ENCODE measurements around the gene PDS5A. TPM values are rescaled to one million over a fixed set of nuclear protein-coding genes. Genes with fewer than 3 reads are reported as not detected.
"Not testable (repeated sequence)": the region's sequence is repeated elsewhere in the genome, so short reads cannot be mapped to it uniquely, and the experiment has no call there.

Gene PDS5A
- total RNA-seq, 1 experiment from 2014 or later = 51.1 TPM

DNA sequence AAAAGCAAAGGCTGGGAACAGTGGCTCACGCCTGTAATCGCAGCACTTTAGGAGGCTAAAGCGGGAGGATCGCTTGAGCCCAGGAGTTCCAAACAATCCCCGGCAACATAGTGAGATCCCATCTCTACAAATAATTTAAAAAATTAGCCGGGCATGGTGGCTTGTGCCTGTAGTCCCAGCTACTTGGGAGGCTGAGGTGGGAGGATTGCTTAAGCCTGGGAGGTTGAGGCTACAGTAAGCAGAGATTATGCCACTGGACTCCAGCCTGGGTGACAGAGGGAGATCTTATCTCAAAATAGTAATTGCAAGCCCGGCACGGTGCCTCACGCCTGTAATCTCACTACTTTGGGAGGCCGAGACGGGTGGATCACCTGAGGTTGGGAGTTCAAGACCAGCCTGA is 139.3 kb downstream of the PDS5A start:
- not testable (repeated sequence) for DNase-seq (ENCODE audit: low read depth)

DNA sequence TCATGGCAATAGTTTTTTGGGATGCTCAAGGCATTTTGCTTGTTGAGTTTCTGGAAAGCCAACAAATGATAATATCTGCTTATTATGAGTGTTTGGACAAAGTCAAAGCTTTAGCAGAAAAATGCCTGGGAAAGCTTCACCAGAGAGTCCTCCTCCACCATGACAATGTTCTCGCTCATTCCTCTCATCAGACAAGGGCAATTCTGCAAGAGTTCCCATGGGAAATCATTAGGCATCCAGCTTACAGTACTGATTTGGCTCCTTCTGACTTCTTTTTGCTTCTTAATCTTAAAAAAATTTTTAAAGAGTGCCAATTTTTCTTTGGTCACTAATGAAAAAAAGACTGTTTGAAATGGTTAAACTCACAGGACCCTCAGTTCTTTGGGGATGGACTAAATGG is 143.4 kb downstream of the PDS5A start:
- no peak for DNase-seq (ENCODE audit: low read depth)

DNA sequence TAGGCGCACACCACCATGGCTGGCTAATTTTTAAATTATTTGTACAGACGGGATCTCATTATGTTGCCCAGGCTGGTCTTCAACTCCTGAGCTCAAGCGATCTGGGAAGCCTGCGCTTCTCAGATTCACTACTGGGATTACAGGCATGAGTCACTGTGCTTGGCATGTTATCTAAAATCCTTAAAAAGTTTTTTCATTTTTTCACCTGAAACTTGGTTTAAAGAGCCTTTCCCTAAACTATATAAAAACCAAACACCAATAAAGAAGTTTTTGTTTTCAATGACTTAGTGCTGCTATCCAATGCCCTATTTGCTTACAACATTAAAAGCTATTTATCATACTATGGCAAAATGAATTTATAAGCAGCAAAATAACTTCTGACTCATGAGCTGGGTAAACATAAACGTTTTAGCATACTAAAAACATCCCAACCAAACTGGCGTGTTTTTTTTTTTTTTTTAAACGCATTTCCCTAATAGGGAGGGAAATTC is 151.9 kb downstream of the PDS5A start:
- DNase-seq (ENCODE audit: low read depth) = peak; percentile 69

DNA sequence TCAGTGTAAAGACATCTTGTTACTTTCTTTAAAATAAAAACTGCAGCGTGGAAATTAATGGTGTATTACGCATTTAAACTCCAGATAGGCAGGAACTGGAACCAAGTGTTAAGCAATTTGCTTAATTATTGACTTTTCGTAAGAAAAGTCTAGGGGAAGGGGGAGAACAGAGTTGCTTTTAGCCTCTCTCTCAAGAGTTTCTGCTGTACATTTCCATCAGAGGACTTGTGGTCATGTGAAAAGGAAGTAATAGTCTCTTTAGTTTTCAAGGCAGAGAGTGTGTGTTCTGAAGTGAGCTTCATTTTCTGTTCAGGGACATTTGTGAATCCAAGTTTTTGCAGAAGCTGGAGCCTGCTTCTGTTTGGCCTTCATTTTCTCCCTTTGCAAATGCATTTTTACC is 152.6 kb downstream of the PDS5A start:
- no peak for DNase-seq (ENCODE audit: low read depth)

DNA sequence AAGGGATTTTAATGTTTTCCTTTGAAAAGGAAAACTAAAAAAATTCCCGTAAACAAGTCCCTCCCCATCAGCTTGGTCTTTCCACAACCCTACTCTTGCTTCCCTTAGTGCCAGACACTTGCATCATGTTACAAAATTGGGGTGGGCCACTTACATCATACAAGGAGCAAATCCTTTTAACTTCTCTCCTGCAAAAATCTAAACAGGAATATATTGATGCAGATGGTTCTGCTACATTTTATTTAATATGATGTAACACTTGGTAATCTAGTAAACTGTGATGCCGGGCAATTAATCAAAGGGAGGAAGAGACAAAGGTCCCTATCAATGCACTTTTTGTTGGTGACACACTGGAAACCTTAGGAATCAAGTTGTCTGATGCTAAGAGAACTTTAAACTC is 154.5 kb downstream of the PDS5A start:
- no peak for DNase-seq (ENCODE audit: low read depth)

DNA sequence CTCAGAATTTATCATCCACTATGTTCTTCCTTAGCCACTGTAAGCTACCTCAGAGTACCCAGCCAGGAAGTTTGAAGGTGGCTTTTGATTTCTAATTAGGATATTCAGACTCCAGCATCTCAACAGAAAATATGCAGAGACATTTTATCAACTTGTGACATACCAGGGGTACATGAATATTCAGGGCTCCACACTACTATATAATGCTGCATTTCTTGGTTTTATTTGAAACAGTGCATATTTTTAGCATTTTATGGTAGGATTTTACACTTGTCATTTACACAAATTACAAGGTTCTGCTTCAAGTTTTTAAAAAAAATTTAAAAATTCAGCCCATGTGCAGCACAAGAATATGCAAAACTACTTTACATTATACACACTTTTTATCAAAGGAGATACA is 155.0 kb downstream of the PDS5A start:
- no peak for DNase-seq (ENCODE audit: low read depth)

DNA sequence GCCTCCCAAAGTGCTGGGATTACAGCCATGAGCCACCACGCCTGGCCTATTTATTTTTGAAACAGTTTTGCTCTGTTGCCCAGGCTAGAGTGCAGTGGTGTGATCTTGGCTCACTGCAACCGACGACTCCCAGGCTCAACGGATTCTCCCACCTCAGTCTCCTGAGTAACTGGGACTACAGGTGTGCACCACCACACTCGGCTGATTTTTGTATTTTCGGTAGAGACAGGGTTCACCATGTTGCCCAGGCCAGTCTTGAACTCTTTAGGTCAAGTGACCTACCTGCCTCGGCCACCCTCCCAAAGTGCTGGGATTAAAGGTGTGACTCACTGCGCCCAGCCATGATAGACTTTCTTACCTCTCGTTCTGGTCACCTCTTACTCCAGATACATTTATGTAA is 155.8 kb downstream of the PDS5A start:
- no peak for DNase-seq (ENCODE audit: low read depth)

DNA sequence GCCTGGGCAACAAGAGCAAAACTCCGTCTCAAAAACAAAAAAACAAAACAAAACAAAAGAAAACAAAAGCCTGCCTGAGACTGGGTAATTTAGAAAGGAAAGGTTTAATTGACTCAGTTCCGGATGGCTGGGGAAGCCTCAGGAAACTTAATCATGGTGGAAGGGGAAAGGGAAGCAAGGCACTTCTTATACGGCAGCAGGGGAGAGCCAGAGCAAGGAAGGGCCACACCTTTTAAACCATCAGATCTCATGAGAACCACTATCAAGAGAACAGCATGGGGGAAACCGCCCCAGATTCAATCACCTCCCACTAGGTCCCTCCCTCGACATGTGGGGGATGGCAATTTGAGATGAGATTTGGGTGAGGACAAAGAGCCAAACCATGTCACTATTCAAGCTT is 157.5 kb downstream of the PDS5A start:
- DNase-seq (ENCODE audit: low read depth) = no peak

DNA sequence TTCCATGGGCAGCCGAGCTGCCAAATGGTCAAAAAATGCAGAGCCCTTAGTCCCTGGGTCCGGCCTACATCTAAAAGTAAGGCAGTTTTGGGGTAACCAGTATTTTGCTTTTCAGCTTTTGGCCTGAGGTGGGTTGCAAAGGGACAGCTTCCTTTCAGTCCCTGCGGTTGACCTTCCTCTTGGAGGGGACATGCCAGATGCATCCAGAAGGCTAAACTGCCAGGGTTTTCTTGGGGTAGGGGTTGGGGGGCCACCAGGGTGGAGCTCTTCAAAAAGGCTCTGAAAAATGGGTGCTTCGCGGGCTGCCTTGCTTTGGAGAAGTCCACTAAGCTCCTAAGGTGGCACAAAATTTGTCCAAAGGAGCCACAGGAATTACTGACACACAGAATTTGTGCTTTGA is 159.1 kb downstream of the PDS5A start:
- DNase-seq (ENCODE audit: low read depth) = no peak

DNA sequence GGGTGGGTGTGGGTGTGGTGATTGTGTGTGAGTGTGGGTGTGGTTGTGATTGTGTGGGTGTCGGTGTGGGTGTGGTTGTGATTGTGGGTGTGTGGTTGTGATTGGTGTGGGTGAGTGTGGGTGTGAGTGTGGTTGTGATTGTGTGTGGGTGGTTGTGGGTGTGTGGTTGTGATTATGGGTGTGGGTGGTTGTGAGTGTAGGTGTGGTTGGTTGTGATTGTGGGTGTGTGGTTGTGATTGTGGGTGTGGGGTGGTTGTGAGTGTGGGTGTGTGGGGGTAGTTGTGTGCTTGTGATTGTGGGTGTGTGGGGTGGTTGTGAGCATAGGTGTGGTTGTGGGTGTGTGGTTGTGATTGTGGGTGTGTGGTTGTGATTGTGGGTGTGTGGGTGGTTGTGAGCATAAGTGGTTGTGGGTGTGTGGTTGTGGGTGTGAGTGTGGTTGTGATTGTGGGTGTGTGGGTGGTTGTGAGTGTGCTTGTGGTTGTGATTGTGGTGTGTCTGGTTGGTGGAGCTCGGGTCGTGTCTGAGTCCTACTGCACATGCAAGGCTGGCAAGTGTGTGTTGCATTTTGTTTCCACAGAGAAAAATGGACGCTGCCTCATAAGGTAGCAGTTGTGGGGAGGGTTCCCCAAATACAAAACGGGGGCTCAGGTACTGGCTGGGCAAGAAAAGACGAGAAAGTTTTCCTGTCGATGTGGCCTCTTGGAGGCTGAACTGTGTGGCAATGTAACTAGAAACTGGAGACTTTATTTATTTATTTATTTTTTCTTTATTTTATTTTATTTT is 163.1 kb downstream of the PDS5A start:
- peak; percentile 19 for DNase-seq (ENCODE audit: low read depth)

DNA sequence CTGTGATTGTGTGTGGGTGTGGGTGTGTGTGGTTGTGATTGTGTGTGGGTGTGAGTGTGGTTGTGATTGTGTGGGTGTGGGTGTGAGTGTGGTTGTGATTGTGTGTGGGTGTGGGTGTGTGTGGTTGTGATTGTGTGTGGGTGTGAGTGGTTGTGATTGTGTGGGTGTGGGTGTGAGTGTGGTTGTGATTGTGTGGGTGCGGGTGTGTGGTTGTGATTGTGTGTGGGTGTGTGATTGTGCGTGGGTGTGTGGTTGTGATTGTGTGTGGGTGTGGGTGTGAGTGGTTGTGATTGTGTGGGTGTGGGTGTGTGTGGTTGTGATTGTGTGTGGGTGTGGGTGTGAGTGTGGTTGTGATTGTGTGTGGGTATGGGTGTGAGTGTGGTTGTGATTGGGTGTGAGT is 163.9 kb downstream of the PDS5A start:
- not testable (repeated sequence) for DNase-seq (ENCODE audit: low read depth)

DNA sequence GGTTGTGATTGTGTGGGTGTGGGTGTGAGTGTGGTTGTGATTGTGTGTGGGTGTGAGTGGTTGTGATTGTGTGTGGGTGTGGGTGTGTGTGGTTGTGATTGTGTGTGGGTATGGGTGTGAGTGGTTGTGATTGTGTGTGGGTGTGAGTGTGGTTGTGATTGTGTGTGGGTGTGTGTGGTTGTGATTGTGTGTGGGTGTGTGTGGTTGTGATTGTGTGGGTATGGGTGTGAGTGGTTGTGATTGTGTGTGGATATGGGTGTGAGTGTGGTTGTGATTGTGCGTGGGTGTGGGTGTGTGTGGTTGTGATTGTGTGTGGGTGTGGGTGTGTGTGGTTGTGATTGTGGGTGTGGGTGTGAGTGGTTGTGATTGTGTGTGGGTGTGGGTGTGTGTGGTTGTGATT is 164.7 kb downstream of the PDS5A start:
- DNase-seq (ENCODE audit: low read depth) = not testable (repeated sequence)

DNA sequence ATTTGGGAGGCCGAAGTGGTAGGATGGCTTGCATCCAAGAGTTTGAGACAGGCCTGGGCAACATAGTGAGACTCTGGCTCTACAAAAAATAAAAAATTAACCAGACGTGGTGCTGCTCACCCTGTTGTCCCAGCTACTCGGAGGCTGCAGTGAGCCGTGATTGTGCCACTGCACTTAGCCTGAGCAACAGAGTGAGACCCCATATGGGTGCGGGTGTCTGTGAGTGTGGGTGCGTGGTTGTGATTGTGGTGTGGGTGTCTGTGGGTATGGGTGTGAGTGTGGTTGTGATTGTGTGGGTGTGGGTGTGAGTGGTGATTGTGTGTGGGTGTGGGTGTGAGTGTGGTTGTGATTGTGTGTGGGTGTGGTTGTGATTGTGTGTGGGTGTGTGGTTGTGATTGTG is 165.2 kb downstream of the PDS5A start:
- no peak for DNase-seq (ENCODE audit: low read depth)

DNA sequence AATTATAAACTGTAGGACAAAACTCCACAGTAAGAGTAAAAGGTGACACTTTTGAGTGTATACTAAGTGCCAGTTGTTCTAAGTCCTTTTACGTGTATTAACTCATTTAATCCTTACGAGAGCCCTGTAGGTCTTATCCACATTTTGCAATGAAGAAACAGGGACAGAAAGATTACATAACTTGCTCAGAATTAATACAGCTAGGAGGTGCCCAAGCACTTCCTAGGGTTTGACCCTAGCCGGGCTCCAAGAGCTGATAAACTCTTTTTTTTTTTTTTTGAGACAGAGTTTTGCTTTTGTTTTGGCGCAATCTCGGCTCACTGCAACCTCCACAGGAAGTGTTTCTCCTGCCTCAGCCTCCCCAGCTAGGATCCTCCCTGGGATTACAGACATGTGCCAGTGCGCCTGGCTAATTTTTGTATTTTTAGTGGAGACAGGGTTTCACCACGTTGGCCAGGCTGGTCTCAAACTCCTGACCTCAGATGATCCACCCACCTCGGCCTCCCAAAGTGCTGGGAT is 169.4 kb downstream of the PDS5A start:
- DNase-seq (ENCODE audit: low read depth) = peak; percentile 15

DNA sequence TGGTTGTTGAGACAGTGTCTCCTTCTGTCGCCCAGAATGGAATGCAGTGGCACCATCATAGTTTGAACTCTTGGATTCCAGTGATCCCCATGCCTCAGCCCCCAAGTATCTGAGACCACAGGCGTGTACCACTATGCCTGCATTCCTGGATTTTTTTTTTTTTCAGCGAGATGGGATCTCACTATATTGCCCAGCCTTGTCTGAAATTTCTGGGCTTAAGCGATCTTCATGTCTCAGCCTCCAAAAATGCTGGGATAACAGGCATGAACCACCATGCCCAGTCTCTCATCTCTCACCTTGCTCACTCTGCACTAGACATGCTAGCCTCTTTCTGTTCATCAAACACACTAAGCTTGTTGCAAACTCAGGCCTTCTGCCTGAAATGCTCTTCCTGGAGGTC is 175.7 kb downstream of the PDS5A start:
- no peak for DNase-seq (ENCODE audit: low read depth)

DNA sequence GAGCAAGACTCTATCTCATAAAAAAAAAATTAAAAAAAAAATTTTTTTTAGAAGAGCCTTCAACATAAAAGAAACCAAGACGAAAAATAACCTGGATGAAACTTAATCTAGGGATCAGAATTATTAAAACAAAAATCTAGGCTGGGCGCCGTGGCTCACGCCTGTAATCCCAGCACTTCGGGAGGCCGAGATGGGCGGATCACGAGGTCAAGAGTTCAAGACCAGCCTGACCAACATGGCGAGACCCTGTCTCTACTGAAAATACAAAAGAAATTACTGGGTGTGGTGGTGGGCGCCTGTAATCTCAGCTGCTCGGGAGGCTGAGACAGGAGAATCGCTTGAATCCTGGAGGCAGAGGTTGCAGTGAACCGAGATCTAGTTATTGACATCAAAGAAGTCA is 184.7 kb downstream of the PDS5A start:
- DNase-seq (ENCODE audit: low read depth) = not testable (repeated sequence)

DNA sequence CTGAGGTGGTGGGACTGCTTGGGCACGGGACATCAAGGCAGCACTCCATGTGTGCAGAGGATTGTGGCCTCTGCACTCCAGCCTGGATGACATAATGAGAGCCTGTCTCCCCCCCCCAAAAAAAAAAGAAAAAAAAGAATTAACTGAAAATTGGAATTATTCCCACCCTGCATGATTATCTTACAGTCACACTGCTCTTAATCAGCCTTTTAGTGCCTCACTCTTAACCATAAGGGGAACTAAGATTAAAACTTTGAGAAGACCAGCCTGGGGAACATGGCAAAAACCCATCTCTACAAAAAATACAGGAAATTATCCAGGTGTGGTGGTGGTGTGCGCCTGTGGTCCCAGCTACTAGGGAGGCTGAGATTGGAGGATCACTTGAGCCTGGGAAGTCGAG is 185.2 kb downstream of the PDS5A start:
- no peak for DNase-seq (ENCODE audit: low read depth)

DNA sequence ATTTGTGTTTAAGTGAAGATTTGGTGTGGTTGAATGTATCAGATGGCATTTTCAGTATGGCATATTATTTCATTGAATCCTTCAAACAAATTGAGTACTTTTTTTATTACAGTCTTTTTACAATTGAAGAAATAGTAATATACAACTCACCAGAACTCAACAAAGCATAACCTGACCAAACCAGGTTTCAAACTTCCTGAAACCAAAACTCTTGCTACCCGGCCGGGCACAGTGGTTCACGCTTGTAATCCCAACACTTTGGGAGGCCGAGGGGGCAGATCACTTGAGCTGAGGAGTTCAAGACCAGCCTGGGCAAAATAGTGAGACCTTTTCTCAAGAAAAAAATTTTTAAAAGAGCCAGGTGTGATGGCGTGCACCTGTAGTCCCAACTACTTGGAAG is 185.6 kb downstream of the PDS5A start:
- DNase-seq (ENCODE audit: low read depth) = no peak

DNA sequence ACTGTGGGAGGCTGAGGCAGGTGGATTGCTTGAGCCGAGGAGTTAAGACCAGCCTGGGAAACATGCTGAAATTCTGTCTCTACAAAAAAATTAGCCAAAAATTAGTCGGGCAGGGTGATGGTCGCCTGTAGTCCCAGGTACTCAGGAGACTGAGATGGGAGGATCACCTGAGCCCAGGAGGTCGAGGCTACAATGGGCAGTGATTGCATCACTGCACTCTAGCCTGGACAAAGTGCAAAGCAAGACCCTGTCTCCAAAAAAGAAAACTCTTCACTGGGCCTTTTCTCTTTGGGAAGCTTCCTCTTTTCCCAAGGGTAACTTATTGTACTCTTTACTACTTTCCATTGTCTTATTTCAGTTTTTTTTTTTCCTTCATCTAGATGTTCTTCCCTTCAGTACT is 190.9 kb downstream of the PDS5A start:
- no peak for DNase-seq (ENCODE audit: low read depth)

DNA sequence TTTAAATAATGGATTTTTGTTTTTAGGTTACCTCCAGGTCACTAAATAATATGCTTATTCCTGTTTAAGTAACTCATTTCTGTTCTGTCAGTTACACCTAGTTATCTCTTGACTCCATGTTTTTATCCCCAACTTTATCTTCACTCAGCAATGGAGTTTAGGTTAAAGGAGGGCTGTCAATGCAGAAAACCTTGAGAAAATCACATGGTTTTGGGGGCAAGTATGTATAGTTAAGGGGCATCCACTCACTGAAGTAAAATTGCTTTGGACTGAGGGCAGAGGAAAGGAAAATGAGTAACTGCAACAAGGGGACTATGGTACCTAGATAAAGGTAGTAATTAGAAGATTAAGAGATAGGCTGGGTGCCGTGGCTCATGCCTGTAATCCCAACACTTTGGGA is 192.6 kb downstream of the PDS5A start:
- no peak for DNase-seq (ENCODE audit: low read depth)

DNA sequence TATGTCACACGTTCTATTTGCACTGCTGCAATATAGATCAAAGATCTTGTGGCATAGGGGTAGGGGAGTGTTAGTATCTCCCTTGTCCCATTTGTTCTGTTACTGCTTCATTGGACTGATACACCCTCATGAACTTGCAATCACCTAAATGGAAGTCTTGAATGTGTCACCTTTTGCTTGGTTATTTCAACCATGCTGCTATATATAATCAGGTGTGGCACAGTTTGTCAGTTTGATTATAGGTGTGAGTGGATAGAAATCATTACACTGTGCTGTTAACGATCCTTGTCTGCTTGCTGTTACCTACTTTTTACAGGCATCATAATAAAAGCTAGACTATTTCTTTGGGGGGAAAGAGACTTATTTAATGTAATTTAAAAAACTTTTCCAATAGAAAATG is 195.7 kb downstream of the PDS5A start:
- DNase-seq (ENCODE audit: low read depth) = not testable (repeated sequence)

Measured in M059J (cell line).